Kasumi-1 (cell line): ENCODE measurements around the gene SOX4.
A peak's percentile ranks its signal among the peaks of the same experiment; 100 is the strongest.
"Not testable (repeated sequence)": the region's sequence is repeated elsewhere in the genome, so short reads cannot be mapped to it uniquely, and the experiment has no call there.

Experiments used
- DNase-seq, 2 experiments: peaks; one replicate each; lab custom pipeline; 2025; lab: John Stamatoyannopoulos, UW

Gene SOX4

DNA sequence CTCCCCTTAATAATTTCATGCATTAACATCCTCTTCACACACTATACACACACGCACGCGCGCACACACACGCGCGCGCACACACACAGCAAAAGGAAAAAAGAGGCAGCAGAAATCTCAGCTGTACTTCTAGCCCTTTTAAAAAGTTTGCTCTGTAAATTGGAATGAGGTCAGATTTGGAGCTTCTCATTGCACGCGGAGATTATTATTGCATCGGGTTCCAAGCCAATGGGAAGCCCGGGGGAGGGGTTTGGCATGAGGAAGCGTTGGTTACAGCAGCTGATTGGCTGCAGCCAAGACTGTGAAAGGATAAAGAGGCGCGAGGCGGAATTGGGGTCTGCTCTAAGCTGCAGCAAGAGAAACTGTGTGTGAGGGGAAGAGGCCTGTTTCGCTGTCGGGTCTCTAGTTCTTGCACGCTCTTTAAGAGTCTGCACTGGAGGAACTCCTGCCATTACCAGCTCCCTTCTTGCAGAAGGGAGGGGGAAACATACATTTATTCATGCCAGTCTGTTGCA lies at the start of gene SOX4:
Gene SOX4 (plus strand): TSS at position 340 of the 515 bp plus-strand sequence. CDS start 784 bp downstream, outside the sequence.
- DNase-seq, result peak; percentile 99

DNA sequence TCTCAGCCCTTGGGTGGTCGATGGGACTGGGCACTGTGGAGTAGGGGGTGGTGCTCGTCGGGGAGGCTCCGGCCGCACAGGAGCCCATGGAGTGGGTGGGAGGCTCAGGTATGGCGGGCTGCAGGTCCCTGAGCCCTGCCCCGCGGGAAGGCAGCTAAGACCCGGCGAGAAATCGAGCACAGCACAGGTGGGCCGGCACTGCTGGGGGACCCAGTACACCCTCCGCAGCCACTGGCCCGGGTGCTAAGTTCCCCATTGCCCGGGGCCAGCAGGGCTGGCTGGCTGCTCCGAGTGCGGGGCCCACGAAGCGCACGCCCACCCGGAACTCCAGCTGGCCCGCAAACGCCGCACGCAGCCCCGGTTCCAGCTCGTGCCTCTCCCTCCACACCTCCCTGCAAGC lies 41.3 kb upstream of the SOX4 start:
- not testable (repeated sequence) for DNase-seq

- no peak for DNase-seq
These were observed 39.3 kb upstream of the SOX4 start for GRCh38 chr6:21554286-21554685.

DNA sequence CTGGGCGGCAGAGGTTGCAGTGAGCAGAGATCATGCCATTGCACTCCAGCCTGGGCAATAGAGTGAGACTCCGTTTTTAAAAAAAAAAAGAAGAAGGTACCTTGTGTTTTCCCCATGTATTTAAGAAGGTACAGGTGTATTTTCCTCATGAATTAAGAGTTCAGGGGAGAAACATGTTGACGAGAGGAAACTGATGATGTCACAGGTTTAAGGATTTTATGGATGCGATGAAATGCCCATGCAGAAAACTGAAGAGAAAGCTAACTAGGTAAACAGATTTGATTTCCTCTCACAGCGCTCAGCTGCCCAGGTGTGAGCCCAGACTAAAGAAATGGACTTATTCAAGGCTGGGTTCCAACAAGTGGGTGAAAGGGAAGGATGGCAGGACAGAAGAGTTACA lies 38.4 kb upstream of the SOX4 start:
- DNase-seq, result no peak

- DNase-seq, result no peak
These were observed 37.0 kb upstream of the SOX4 start for GRCh38 chr6:21556511-21556910.

GRCh38 chr6:21556968-21557721 lies 36.4 kb upstream of the SOX4 start:
- no peak for DNase-seq

DNA sequence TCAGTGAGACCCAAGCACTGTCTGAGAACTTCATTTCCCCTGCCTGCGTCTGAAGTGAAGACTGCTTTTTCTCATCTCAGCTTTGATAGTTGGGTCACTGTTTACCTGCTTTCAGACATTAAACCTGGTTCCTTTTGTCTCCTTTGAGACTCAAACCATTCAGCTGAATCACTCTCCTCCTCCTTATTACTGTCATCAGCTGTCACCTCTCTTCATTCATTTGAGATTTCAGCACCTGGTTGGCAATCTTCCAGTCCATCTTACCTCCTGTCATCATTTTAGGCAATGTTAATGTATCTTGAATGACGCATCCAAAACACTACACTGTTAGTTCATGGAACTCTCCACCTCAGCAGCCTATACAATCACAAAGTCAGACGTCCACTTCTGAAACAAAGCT lies 34.3 kb upstream of the SOX4 start:
- DNase-seq, result no peak

DNA sequence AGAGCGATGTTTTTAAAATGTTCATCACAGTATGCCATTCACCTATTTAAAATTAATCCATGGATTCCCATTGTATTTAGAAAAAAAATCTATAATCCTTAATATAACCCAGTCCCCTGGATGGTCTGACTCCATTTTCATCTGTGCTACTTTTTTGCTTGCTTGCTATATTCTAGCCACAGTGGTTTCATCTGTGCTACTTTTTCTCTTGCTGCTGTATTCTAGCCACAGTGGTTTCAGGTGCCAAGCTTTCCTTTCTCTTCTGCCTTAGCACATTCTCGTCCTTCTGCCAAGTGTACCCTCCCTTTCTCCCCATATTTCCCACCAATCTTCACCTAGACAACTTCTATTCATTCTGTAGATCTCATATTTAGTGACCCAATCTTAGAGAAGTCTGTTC lies 33.3 kb upstream of the SOX4 start:
- DNase-seq, result no peak

DNA sequence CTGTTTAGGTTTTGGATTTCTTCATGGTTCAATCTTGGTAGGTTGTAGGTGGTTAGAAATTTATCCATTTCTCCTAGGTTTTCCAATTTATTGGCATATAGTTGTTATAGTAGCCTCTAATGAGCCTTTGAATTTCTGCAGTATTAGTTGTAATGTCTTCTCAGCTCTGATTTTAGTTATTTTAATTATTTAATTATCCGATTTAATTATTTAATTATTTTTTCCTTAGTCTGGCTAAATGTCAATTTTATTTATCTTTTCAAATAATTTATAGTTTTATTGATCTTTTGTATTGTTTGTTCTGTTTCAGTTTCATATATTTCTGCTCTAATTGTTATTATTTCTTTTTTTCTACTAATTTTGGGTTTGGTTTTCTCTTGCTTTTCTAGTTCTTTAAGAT lies 28.1 kb upstream of the SOX4 start:
- DNase-seq, result no peak

GRCh38 chr6:21578523-21578922 lies 15.0 kb upstream of the SOX4 start:
- DNase-seq, result no peak

GRCh38 chr6:21582651-21583050 lies 10.9 kb upstream of the SOX4 start:
- DNase-seq, result no peak

DNA sequence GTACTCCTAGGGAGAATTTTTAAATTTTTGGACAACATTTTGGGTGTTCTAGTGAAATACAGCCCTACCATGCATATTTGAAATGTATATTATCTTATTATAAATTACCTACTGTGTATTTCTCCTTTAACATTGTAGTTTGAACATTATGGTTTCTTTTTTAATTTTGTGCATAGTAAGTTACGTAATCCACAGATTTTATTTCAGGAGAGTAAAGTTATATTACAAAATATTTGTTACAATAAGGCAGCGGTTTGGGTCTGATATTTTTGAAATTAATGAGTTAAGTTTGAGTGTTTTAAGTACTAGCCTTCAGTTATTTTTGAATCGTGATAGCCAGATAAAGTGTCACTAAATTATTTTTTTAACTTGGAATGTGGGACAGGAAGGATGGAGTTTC lies 7.3 kb upstream of the SOX4 start:
- no peak for DNase-seq

DNA sequence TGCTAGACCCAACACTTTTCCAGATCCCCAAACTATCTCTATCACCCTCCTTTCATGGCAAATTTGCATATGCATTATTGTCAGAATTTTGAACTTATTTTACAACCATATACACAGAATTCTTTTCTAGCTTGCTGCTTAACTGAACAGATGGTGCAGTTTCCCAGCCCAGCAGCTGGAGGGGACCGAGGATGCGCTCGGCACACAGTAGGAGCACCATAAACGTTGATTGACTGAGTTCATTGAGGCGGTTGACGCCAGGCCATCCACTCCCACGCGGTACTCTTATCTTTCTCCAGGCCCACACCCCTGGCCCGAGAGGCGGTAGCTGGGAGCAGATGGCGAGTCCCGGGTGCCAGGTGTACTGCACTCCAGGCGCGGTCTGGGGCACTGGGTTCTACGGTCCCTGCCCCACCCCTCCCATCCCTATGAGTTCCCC lies 6.8 kb upstream of the SOX4 start:
- DNase-seq, result no peak

GRCh38 chr6:21587179-21587960 lies 6.2 kb upstream of the SOX4 start:
- DNase-seq, result peak; percentile 76 to 88

DNA sequence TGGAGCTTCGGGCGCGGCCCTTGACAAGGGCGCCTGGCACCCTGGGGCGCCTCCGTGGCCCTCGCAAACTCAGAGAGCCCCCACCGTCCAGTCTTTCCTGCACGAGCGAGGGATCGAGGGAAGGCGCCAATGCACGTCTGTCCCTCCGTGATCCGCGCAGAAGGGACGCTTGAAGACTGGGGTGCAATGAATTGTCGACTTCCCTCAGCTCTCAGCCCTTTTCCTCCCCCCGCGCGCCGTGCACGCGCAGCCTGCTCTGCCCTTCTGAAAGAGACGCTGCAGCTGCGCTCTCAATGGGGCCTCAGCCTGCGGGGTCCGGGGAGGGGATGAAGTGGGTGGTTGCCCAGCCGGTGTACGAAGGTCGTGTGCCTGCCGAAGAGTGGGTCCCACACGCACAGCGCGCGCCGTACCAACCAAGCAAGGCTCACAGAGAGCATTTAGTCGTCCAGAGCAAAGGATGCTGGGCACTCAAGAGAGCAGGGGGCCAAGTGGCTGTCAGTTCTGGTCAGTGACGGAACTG lies 5.5 kb upstream of the SOX4 start:
- peak; percentile 54 to 64 for DNase-seq

DNA sequence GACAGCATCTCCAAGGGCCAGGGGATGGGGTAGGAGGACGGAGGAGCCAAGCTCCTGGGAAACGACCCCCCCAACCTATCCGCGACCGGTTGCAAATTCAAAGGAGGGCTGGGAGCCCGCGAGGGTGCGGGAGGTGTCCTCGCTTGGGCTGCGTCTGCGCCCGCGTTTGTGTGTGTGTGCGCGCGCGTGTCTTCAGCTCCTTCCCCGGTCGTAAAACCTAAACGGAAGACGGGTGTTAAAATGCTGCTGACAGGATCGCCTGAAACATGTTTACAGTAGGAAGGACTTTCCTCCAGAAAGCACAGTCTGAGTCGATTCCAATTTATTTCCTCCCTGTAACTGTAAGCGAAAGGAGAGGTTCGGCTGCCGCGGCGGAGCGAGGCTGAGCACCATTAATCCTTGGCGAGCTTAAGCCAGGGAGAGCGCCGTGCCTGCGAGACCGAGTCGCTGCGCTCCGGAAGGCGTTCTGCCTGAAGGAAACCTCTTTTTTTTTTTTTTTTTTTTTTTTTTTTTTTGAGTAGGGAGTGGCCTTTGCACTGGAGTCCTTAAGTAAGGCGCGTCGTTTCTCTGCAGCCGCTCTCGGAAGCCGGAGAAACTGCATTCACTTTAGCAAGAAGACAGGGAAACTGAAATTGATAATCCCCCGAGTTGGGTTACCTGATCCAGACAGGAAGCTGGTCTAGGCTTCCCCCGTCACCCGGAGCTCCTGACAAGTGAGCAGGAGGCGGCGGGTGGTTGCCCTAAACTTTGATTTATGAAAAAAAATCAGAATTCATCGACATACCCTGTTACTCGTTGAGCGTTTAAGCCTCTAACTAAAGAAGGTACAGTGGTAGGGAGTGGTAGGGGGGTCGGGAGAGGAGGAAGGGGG lies 4.8 kb upstream of the SOX4 start:
- peak; percentile 78 to 80 for DNase-seq

DNA sequence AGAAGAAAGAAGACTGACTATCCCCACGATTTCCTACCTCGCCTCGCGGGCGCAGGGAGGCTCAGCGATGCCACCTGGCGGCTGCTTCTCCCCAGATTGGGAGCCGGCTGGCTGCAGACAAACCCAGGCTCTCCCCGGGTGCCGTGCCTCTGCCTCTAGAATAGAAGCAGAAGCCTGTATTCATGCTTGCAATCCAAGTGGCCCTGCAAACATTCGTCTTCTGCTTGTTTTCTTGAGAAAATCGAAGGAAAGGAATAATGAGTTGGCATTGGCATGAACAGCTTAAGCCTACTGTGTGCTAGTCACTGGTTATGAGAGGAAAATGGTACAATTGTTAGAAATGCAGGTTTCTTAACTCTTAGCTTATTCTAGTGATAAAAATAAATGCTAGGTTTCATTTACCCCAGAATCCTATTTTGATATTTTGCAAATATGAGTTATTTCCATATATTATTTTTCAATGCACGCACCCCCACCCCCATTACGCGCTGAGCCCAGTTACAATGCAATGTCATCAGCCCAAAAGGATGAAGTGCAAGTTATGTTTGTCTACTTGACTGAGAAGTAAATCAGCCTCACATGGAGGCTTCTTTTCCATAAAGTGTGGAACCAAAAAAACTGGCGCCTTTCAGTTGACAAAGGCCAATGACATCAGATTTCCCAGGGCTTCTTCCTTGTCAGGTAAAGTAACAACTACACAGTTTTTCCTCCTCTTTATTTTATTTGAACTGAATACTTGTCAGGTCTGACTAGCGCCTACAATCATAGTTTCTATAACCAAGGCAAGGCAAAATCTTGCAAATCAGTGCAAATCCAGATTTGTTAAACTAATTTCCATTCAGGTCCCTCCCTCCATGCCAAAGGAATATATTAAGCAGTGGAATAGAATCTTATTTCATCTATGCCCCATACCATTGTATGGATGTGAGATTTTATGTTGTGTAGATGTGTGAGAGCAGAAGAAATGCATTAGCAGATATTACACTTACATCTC lies 3.9 kb upstream of the SOX4 start:
- DNase-seq, result peak; percentile 89

- peak in 1 of 2 experiments; percentile 11 for DNase-seq
These were observed 3.2 kb upstream of the SOX4 start for GRCh38 chr6:21590346-21590745.

- no peak for DNase-seq
These were observed 2.1 kb upstream of the SOX4 start for GRCh38 chr6:21591446-21591845.

DNA sequence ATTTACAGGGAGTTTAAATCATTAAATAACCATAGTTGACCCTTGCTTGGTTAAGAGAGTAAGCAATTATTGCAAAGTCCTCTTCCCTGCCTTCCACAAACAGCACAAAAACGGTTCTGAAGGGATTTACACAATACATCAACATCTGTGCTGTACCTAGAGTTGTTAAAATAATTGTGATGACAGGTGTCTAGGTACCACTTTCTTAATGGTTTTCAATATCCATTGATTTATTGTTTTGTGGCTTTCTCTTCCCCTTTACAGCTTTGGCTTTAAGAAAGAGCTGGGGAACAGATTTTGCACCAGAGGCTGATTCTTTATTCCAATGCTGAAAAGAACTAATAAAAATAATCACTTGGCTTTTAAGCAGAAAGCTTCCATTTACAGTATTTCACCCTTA lies 598 bp upstream of the SOX4 start:
- no peak for DNase-seq
